HepG2 (cell line): ENCODE results near the gene ACOT8. TPM values are rescaled to one million over a fixed set of nuclear protein-coding genes. Genes with fewer than 3 reads are reported as not detected.
A peak's percentile ranks its signal among the peaks of the same experiment; 100 is the strongest.
"Not testable (repeated sequence)": the region's sequence is repeated elsewhere in the genome, so short reads cannot be mapped to it uniquely, and the experiment has no call there.

ENCODE experiments used
- CEBPB ChIP-seq: IDR thresholded peaks from 2 replicates; pipeline ENCODE4 v1.6.1; 2011; ENCODE audit warnings: low read depth, low read length, improper control_type of control experiment, borderline replicate concordance
- CREM ChIP-seq, 2 experiments: sonication (generic) in 1 of 2; formaldehyde crosslinking in 1 of 2; IDR thresholded peaks; 2 replicates each; pipeline versions ENCODE4 v1.4.0 to v1.6.1; 2016 to 2020; ENCODE audit warnings: antibody characterized with exemption in 1 of 2, mild to moderate bottlenecking in 1 of 2, missing genetic modification reagents in 1 of 2
- FOXK1 ChIP-seq: sonication (generic); formaldehyde crosslinking; IDR thresholded peaks from 2 replicates; pipeline ENCODE4 v1.4.0; 2020; ENCODE audit warnings: low read depth, missing genetic modification reagents, borderline replicate concordance
- HOXA3 ChIP-seq: sonication (generic); formaldehyde crosslinking; IDR thresholded peaks from 2 replicates; pipeline ENCODE4 v1.5.0; 2020; ENCODE audit warnings: missing genetic modification reagents
- MEF2D ChIP-seq: sonication (generic); formaldehyde crosslinking; IDR thresholded peaks from 2 replicates; pipeline ENCODE4 v1.5.1; 2020; ENCODE audit warnings: mild to moderate bottlenecking, missing genetic modification reagents
- NONO ChIP-seq, 2 experiments: fragments of 450-650 bp in 1 of 2; sonication (generic) in 1 of 2; formaldehyde crosslinking in 1 of 2; IDR thresholded peaks in 1 of 2; conservative IDR thresholded peaks in 1 of 2; 2 replicates each; pipeline versions ENCODE4 v1.6.1 to v1.8.0; 2017 to 2022; ENCODE audit warnings: mild to moderate bottlenecking in 1 of 2, missing genetic modification reagents in 1 of 2, moderate library complexity in 1 of 2
- NR2F6 ChIP-seq, 2 experiments: IDR thresholded peaks; 2 replicates each; pipeline ENCODE4 v1.6.1; 2016; ENCODE audit warnings: antibody characterized with exemption in 1 of 2, mild to moderate bottlenecking in 1 of 2
- PITX1 ChIP-seq: sonication (generic); formaldehyde crosslinking; IDR thresholded peaks from 2 replicates; pipeline ENCODE4 v1.5.1; 2020; ENCODE audit warnings: mild to moderate bottlenecking, missing genetic modification reagents
- PPARG ChIP-seq: conservative IDR thresholded peaks from 2 replicates; pipeline ENCODE4 v1.6.1; 2016; ENCODE audit warnings: missing biosample characterization, missing genetic modification reagents
- RFXAP ChIP-seq: sonication (generic); formaldehyde crosslinking; IDR thresholded peaks from 2 replicates; pipeline ENCODE4 v1.4.0; 2020; ENCODE audit warnings: missing genetic modification reagents, borderline replicate concordance
- SOX6 ChIP-seq, 2 experiments: fragments of 450-650 bp in 1 of 2; sonication (generic) in 1 of 2; formaldehyde crosslinking in 1 of 2; IDR thresholded peaks; 2 replicates each; pipeline versions ENCODE4 v1.4.0 to v1.6.1; 2017 to 2020; ENCODE audit warnings: antibody characterized with exemption in 1 of 2, mild to moderate bottlenecking in 1 of 2, missing genetic modification reagents in 1 of 2
- YEATS2 ChIP-seq: sonication (generic); formaldehyde crosslinking; IDR thresholded peaks from 2 replicates; pipeline ENCODE4 v1.4.0; 2020; ENCODE audit warnings: missing genetic modification reagents, borderline replicate concordance
- ZNF143 ChIP-seq: sonication (generic); formaldehyde crosslinking; IDR thresholded peaks from 2 replicates; pipeline ENCODE4 v1.4.0; 2020; ENCODE audit warnings: missing genetic modification reagents
- ZNF264 ChIP-seq: sonication (generic); formaldehyde crosslinking; IDR thresholded peaks from 2 replicates; pipeline ENCODE4 v1.4.0; 2020; ENCODE audit warnings: missing genetic modification reagents
- ZNF430 ChIP-seq: sonication (generic); formaldehyde crosslinking; IDR thresholded peaks from 2 replicates; pipeline ENCODE4 v1.9.0; 2021; ENCODE audit warnings: mild to moderate bottlenecking, missing genetic modification reagents
- polyA plus RNA-seq, 8 experiments: library from polyadenylated mRNA; depleted of rRNA in 3 of 8; stranded (reverse) in 7 of 8; unstranded in 1 of 8; fragments of >200 nt; fragmentation: Illumina TruSeq in 4 of 8; extraction: Trizol in 4 of 8; gene quantifications; 2 replicates each; pipeline versions ENCODE4 v1.2.1 to v1.2.3, GENCODE V29; 2011 to 2016; ENCODE audit warnings: low read depth in 4 of 8, missing spikeins in 1 of 8, mixed read lengths in 1 of 8; ENCODE audit not compliant: insufficient read depth in 1 of 8
- total RNA-seq, 5 experiments: library from RNA; depleted of rRNA; stranded (reverse); fragments of >200 nt; fragmentation: Illumina TruSeq; extraction: Trizol; gene quantifications; 2 replicates each; pipeline ENCODE4 v1.2.3, GENCODE V29; 2016; ENCODE audit warnings: low read depth in 1 of 5
- TF ChIP-seq, protein P1 (sequence below), 2 experiments: sonication (generic) in 1 of 2; formaldehyde crosslinking in 1 of 2; IDR thresholded peaks; 2 replicates each; pipeline versions ENCODE4 v1.4.0 to v1.6.1; 2016 to 2020; ENCODE audit warnings: borderline replicate concordance in 1 of 2, low read depth in 1 of 2, mild to moderate bottlenecking in 1 of 2, missing genetic modification reagents in 1 of 2
- TF ChIP-seq, protein P2 (sequence below): sonication (generic); formaldehyde crosslinking; IDR thresholded peaks from 2 replicates; pipeline ENCODE4 v1.4.0; 2020; ENCODE audit warnings: missing genetic modification reagents
- TF ChIP-seq, protein P3 (sequence below): sonication (generic); formaldehyde crosslinking; IDR thresholded peaks from 2 replicates; pipeline ENCODE4 v1.4.0; 2020; ENCODE audit warnings: missing genetic modification reagents, borderline replicate concordance
- TF ChIP-seq, protein P4 (sequence below): sonication (generic); formaldehyde crosslinking; IDR thresholded peaks from 2 replicates; pipeline ENCODE4 v1.5.0; 2020; ENCODE audit warnings: missing genetic modification reagents

ACOT8 gene
- total and polyA plus RNA-seq, 2 of the 13 experiments (the other 11 are each of a cell fraction or from before 2014, with no cell fraction given), result 31.4 to 45.5 TPM

DNA sequence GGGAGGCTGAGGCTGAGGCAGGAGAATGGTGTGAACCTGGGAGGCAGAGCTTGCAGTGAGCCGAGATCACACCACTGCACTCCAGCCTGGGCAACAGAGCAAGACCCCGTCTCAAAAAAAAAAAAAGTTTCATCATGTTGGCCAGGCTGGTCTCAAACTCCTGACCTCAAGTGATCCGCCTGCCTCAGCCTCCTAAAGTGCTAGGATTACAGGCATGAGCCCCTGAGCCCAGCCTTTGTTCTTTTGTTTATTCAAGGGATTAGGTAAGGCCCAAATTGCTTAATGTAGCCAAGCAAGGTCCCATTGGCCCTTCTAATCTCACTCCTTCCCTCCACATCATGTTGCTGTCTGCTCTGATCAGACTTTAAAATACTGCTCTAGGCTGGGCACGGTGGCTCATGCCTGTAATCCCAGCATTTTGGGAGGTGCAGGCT, 27.5 kb downstream of the ACOT8 start (continued):
- TF ChIP-seq, protein P1, sequence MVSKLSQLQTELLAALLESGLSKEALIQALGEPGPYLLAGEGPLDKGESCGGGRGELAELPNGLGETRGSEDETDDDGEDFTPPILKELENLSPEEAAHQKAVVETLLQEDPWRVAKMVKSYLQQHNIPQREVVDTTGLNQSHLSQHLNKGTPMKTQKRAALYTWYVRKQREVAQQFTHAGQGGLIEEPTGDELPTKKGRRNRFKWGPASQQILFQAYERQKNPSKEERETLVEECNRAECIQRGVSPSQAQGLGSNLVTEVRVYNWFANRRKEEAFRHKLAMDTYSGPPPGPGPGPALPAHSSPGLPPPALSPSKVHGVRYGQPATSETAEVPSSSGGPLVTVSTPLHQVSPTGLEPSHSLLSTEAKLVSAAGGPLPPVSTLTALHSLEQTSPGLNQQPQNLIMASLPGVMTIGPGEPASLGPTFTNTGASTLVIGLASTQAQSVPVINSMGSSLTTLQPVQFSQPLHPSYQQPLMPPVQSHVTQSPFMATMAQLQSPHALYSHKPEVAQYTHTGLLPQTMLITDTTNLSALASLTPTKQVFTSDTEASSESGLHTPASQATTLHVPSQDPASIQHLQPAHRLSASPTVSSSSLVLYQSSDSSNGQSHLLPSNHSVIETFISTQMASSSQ (IDR thresholded peaks at IDR 0.05; ENCODE audit: low read depth), result not testable (repeated sequence)
- TF ChIP-seq, protein P1 (CRISPR knock-in tag; IDR thresholded peaks at IDR 0.05; ENCODE audit: borderline replicate concordance), result 0 out of 2 replicates have a peak, but pooled peaks have one; percentile 7
- TF ChIP-seq, protein P2, sequence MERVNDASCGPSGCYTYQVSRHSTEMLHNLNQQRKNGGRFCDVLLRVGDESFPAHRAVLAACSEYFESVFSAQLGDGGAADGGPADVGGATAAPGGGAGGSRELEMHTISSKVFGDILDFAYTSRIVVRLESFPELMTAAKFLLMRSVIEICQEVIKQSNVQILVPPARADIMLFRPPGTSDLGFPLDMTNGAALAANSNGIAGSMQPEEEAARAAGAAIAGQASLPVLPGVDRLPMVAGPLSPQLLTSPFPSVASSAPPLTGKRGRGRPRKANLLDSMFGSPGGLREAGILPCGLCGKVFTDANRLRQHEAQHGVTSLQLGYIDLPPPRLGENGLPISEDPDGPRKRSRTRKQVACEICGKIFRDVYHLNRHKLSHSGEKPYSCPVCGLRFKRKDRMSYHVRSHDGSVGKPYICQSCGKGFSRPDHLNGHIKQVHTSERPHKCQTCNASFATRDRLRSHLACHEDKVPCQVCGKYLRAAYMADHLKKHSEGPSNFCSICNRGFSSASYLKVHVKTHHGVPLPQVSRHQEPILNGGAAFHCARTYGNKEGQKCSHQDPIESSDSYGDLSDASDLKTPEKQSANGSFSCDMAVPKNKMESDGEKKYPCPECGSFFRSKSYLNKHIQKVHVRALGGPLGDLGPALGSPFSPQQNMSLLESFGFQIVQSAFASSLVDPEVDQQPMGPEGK (CRISPR knock-in tag), result peak; percentile 71
- TF ChIP-seq, protein P3, sequence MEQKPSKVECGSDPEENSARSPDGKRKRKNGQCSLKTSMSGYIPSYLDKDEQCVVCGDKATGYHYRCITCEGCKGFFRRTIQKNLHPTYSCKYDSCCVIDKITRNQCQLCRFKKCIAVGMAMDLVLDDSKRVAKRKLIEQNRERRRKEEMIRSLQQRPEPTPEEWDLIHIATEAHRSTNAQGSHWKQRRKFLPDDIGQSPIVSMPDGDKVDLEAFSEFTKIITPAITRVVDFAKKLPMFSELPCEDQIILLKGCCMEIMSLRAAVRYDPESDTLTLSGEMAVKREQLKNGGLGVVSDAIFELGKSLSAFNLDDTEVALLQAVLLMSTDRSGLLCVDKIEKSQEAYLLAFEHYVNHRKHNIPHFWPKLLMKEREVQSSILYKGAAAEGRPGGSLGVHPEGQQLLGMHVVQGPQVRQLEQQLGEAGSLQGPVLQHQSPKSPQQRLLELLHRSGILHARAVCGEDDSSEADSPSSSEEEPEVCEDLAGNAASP (CRISPR knock-in tag), result peak; percentile 92; the same call in 1 of the 2 replicates
- TF ChIP-seq CEBPB, result peak; percentile 91
- peak; percentile 67; the same call in 1 of the 2 replicates for TF ChIP-seq ZNF264 (CRISPR knock-in tag)
- TF ChIP-seq CREM (IDR thresholded peaks at IDR 0.05), result peak; percentile 16; the same call in 1 of the 2 replicates
- TF ChIP-seq CREM (CRISPR knock-in tag; IDR thresholded peaks at IDR 0.05); SOX6 (IDR thresholded peaks at IDR 0.05); NONO (IDR thresholded peaks at IDR 0.05); NR2F6 (IDR thresholded peaks at IDR 0.05): not testable (repeated sequence)
- TF ChIP-seq RFXAP (CRISPR knock-in tag), result peak; percentile 75; the same call in 1 of the 2 replicates
- 0 out of 2 replicates have a peak, but pooled peaks have one; percentile 43 for TF ChIP-seq YEATS2 (CRISPR knock-in tag)
- TF ChIP-seq, protein P4, sequence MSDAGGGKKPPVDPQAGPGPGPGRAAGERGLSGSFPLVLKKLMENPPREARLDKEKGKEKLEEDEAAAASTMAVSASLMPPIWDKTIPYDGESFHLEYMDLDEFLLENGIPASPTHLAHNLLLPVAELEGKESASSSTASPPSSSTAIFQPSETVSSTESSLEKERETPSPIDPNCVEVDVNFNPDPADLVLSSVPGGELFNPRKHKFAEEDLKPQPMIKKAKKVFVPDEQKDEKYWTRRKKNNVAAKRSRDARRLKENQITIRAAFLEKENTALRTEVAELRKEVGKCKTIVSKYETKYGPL (CRISPR knock-in tag), result 0 out of 2 replicates have a peak, but pooled peaks have one; percentile 70
- TF ChIP-seq ZNF430 (CRISPR knock-in tag), result peak; percentile 26; the same call in 1 of the 2 replicates
- peak; percentile 92 for TF ChIP-seq SOX6 (CRISPR knock-in tag; IDR thresholded peaks at IDR 0.05)
- TF ChIP-seq NONO (CRISPR knock-in tag; conservative IDR thresholded peaks at IDR 0.05), result peak; percentile 43; the same call in 1 of the 2 replicates
- TF ChIP-seq MEF2D (CRISPR knock-in tag), result peak; percentile 23; the same call in 1 of the 2 replicates
- peak; percentile 99 for TF ChIP-seq PITX1 (CRISPR knock-in tag)
- peak; percentile 29; the same call in 1 of the 2 replicates for TF ChIP-seq FOXK1
- TF ChIP-seq PPARG (CRISPR knock-in tag), result peak; percentile 61; the same call in 1 of the 2 replicates
- peak; percentile 40; the same call in 1 of the 2 replicates for TF ChIP-seq ZNF143 (CRISPR knock-in tag)
- peak; percentile 56; the same call in 1 of the 2 replicates for TF ChIP-seq HOXA3
- peak; percentile 61; the same call in 1 of the 2 replicates for TF ChIP-seq NR2F6 (CRISPR knock-in tag; IDR thresholded peaks at IDR 0.05)
